AG04449 (cell line): ENCODE measurements around the gene TUT1.
A peak's percentile ranks its signal among the peaks of the same experiment; 100 is the strongest.

ENCODE experiments used
- CTCF ChIA-PET: fragments of 350-600 bp; formaldehyde crosslinking; extraction: SDS; loops from one replicate; lab custom pipeline; 2021; ENCODE audit warnings: antibody characterized with exemption; lab: Yijun Ruan, JAX
- POLR2A ChIA-PET: fragments of 400-600, 350-600 bp; formaldehyde crosslinking; extraction: SDS; loops from one replicate; lab custom pipeline; 2020; ENCODE audit warnings: antibody characterized with exemption, inconsistent platforms; lab: Yijun Ruan, JAX
- DNase-seq: peaks from one replicate; pipeline ENCODE4 v3.0.0-alpha.2; 2010; ENCODE audit warnings: low read depth, low spot score
- H3K4me3 ChIP-seq: 2 replicates; pipeline ENCODE4 v1.5.1; 2011; ENCODE audit warnings: low read depth, mild to moderate bottlenecking, control low read depth, low read length
- TF ChIP-seq, protein P1 (sequence below): IDR thresholded peaks from one replicate; pipeline ENCODE4 v1.5.1; 2011; ENCODE audit warnings: mild to moderate bottlenecking, moderate library complexity, low read length, control low read depth, inconsistent platforms; ENCODE audit not compliant: insufficient read depth; ENCODE audit errors: missing control alignments

TUT1 gene

DNA sequence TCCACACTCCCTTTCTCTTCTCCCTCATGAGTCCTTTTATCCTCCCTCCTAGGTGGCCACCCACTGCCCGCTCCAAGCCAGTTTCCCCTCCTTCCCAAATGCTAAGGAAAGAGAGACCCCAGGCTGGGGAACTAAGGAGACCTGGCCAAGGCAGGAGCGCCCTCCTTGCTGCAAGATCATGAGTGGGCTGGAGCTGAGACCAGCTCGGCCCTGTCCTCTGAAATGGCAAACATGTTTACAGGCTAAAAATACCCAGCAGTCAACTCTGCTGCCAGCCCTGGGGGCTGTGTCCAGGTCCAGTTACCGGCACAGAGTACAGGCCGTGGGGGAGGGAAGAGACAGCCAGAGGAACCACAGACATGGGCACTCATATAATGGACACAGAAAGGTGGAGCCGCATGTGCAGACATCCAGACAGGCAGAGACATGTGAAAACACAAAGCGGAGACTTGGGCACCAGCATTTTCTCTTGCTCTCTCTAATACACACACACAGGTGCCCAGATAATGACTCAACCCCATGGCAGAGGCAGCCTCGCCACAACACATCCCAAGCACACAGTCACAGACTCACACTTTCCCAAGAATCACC is 43.5 kb downstream of the TUT1 start:
- peak overlapping the region; percentile 98 for H3K4me3 ChIP-seq
- TF ChIP-seq, protein P1, sequence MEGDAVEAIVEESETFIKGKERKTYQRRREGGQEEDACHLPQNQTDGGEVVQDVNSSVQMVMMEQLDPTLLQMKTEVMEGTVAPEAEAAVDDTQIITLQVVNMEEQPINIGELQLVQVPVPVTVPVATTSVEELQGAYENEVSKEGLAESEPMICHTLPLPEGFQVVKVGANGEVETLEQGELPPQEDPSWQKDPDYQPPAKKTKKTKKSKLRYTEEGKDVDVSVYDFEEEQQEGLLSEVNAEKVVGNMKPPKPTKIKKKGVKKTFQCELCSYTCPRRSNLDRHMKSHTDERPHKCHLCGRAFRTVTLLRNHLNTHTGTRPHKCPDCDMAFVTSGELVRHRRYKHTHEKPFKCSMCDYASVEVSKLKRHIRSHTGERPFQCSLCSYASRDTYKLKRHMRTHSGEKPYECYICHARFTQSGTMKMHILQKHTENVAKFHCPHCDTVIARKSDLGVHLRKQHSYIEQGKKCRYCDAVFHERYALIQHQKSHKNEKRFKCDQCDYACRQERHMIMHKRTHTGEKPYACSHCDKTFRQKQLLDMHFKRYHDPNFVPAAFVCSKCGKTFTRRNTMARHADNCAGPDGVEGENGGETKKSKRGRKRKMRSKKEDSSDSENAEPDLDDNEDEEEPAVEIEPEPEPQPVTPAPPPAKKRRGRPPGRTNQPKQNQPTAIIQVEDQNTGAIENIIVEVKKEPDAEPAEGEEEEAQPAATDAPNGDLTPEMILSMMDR, result no peak
- ChIA-PET CTCF (interaction anchor here (0.7 to 16.0 kb wide), 4 partner anchors 13 to 155 kb away, joined by 3 to 320 read pairs (median 95); partner anchors contain the start of gene SCGB1A1), POLR2A (interaction anchor here (1.0 to 1.4 kb wide), 6 partner anchors 8 to 153 kb away, joined by 7 to 21 read pairs (median 10); no protein-coding TSS in a partner anchor)
- no peak for DNase-seq

DNA sequence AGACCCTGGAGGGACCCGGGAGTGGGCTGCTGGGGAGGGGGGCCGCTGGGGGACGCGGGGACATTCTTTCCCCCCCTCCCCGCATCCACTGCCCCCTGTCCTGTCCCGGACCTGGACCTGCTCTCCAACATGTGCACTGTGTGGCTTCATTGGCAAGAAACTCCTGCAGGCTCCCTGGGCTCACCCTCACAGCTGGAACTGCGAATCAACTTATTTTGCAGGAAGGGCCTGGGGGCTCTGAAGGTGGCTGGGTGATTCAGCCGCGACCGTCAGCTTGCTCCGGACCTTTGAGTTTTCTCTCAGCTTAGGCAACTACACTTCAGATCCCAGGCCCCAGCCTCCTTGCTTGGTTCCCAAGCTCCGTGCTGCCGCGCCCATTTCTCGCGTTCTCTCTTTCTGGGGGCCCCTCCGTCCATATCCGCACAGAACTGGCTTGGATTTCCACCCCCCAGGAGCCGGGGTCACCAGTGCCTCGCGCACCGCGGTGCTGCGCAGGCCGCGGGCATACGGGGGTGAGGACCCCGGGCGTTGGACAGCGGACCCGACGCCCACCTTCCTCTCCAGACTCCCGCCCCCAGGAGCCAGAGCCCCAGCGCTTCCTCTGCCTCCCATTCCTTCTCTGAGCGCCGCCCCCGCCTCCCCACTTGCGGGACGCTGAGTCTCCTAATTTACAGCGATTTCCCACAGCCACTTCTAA is 44.2 kb downstream of the TUT1 start:
- DNase-seq, result no peak
- ChIA-PET CTCF (interaction anchor here (0.7 to 16.0 kb wide), 5 partner anchors 8 to 155 kb away, joined by 3 to 320 read pairs (median 187); partner anchors contain the start of gene SCGB1A1), POLR2A (interaction anchor here (0.6 to 1.4 kb wide), 11 partner anchors 9 to 152 kb away, joined by 3 to 21 read pairs (median 8); partner anchors contain the start of genes B3GAT3, EEF1G and TUT1)
- peak overlapping the region; percentile 98 for H3K4me3 ChIP-seq
- TF ChIP-seq, protein P1, result no peak

DNA sequence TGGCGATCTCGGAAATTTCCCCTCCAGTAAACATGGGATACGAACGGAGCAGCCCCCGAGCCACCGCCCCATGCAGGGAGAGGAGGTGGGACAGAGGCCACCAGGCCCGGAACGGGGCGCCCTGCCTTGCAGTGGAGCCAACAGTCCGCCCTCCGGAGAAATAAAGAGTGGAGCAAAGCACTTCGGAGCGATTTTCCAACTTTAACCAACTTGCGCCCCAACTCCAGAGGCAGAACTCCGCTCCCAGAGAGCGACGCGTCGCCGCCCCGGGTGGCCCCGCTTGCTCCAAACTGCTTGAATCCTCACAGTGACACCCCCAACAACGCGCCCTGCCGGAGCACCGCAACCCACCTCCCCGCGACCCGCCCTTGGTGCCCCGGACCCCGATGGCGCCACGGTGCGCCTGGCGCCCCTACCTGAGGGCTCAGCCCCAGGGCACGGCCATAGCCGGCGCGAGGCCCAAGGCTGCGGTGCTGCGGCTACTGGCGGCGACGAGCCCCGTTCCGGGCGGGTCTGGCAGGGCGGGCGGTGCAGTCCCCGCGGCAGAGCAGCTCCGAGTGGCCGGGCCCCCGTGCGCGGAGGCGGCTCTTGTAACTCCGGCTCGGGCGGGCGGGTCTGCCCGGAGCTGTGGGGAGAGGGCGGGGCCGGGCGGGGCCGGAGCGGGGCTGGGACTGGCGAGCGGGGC is 44.9 kb downstream of the TUT1 start, which contains the start of gene AHNAK:
Gene AHNAK, minus strand, starts transcription at position 563 of the 685 bp plus-strand sequence. CDS start 10,708 bp downstream, outside the sequence.
- DNase-seq, result no peak
- TF ChIP-seq, protein P1, result no peak
- POLR2A ChIA-PET, result interaction anchor here (0.5 to 3.9 kb wide), 14 partner anchors 7 to 151 kb away, joined by 3 to 77 read pairs (median 8); partner anchors contain the start of genes B3GAT3, C11orf98, CSKMT and EEF1G
- peak within 1 kb of the TSS; percentile 98 for H3K4me3 ChIP-seq
- CTCF ChIA-PET, result interaction anchor here (0.8 to 16.0 kb wide), 4 partner anchors 9 to 154 kb away, joined by 3 to 320 read pairs (median 187); partner anchors contain the start of gene SCGB1A1

DNA sequence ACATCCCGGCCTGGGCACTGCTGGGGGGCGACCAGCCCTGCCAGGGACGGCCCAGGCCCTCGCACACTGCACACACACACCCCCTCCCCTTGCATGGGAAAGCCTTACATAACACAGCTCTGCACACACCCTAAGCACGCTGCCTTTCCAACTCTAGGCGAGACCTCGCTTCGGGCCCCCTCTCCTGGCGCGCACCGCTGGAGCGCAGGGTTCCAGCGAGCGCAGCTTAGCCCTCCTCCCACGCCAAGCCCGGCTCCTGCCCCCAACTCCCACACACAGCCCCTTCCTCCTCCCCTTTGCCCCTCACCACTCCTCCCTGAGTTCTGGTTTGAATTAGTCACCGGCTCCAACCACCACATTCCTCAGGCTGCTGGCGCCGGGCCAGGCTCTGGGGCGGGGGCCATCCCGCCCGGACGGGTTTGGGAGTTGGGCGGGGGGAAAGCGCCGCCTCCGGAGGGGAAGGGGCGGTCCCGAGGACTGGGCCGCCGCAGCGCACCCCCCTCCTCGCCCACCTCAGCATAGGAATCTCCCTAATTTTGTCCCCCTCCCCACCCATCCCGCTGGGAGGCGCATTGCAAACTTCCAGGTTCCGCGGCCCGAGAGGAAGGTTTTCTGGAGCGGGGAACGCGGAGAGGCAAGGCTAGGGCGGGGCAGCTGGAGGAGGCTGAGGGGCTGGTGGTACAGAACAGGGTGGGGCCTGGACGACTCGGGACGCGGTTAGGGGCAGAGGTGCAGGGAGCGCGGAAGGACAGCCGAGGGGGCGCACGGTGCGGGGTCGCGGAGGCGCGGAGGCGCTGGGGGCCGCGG is 45.7 kb downstream of the TUT1 start:
- DNase-seq, result peak; percentile 57
- TF ChIP-seq, protein P1, result peak; percentile 9
- ChIA-PET POLR2A (interaction anchor here (0.7 to 4.3 kb wide), 10 partner anchors 8 to 151 kb away, joined by 3 to 77 read pairs (median 6); partner anchors contain the start of genes B3GAT3, C11orf98, CSKMT and EEF1G), CTCF (interaction anchor here (8.6 to 16.0 kb wide), 3 partner anchors 10 to 153 kb away, joined by 187 to 320 read pairs (median 187); partner anchors contain the start of gene SCGB1A1)
- H3K4me3 ChIP-seq, result peak overlapping the region; percentile 98
